GM21529 (cell line): Measurements from ENCODE around the gene TSSK2.

Experiments used
- ATAC-seq: cut with Tn5 transposase; IDR thresholded peaks from one replicate; pipeline ENCODE4 v1.9.1; 2021; ENCODE audit not compliant: unreplicated experiment

The TSSK2 gene

DNA sequence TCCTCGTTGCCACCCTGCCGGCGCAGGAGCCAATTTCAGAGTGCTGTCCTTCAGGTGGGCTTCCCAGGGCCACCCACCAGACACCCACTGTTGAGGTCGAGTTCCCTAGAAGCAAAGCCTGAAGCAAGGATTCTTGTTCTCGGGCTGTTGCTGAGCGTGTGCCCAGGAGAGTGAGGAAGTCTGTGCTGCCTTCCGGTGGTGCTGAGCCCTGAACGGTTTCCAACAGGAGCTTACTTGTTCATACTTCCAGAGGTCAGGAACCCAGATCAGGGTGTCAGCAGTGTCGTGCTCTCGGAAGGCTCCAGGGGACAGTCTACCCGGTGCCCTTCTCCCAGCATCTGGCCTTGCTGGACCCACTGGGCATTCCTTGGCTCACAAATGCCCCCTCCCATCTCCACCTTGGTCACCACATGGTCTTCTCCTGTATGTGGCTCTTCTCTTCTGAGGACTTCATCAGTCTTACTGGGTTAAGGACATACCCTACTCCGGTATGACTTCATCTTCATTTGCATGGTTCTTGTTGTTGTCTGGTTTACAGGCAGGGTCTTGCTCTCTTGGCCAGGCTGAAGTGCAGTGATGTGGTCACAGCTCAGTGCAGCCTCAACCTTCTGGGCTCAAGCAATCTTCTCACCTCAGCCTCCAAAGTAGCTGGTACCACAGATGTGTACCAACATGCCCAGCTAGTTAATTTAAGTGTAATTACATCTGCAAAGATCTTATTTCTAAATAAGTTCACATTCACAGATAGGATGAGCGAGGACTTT, 36.2 kb downstream of the TSSK2 start:
- ATAC-seq: no peak

DNA sequence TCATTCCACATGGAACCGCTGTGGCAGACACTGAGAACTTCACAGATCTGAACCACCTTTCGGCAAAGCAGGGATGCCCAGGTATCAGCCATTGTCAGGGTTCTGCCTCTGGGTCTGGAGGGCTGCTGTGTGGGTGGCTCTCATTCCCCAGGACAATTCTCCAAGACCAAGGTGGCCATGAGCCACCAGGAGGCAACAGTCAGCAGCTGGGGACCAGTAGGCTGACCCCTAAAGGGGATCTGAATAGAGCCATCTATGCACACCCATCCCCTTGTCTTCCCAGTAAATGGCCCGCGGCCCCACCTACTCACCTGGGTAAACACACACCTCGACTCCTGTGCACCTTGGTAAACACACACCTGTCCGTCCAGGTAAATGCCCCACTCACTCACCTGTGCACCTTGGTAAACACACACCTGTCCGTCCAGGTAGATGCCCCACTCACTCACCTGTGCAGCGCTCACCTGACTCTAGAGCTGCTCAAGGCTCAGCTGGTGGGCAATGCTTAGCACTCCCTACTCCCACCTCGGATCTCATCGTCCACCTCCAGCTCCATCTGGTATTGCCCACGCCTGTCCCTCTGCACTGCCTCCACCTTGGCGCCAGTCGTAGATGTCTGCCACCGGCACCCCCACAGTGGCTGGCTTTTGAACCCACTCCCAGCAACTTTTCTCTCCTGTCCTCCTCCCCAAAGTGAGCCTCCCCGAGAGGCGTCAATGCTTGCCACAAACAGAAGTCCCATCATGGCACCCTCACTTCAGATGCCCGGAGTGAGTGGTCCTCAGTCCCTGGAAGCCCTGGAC, 37.2 kb downstream of the TSSK2 start:
- no peak for ATAC-seq

DNA sequence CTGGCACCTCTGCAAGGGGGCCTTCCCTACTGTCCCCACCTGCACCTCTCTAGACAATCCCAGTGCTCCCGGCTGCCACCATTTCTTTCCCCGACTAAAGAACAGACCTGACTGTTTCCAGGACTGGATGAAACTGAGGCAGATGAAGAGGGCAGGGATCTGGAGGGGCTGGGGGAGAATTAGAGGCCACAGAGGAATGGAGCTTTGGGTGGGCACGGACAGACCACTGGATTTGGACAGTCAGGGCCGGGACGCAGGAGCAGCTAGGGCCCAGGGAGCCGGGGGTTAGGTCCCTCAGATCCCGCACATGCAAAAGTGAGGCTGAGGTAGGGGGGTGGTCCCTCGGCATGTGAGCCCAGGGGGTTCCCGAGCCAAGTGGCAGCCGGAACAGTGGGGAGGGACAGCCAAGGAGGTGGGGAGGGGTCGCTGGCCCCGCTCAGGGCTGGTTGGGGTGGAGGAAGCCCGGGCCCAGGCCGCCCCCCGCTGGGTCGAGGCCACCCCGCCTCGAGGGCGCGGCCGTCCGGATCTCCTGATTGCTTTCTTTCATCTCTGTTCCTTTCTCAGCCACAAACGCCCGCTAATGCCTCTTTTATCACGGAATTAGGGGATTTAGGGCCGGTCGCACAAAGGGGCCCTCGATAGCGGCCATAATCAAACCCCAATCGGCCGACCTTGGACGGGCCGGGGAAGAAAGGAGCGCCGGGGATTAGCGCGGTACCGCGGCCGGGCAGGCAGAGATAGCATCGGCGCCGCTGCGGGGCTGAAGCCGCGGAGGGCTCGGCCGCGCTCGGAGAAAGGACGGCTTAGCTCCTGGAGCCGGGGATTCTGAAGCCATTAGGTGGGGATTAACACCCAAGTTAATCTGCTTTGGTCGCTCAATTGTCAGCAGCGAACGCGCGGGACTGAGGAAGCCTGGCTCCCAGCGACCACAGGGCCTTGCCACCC, 38.2 kb downstream of the TSSK2 start:
- ATAC-seq: no peak

DNA sequence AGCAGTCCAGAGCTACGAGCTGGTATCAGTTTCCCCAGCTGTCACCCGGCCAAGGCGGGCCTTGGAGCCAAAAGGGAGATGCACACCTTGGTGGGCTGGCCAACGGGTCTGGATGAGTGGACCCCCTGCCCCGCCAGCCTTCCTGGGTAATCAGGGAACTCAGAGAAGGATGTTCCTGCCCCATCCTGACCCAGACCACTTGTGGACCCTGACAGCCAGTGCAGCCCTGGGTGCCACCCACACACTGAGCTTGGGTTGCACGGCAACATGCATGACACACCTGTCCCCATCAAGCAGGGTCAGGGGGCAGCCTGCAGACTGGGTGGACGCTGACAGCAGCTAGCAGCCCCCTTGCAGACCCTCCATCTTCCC, 38.8 kb downstream of the TSSK2 start:
- no peak for ATAC-seq

DNA sequence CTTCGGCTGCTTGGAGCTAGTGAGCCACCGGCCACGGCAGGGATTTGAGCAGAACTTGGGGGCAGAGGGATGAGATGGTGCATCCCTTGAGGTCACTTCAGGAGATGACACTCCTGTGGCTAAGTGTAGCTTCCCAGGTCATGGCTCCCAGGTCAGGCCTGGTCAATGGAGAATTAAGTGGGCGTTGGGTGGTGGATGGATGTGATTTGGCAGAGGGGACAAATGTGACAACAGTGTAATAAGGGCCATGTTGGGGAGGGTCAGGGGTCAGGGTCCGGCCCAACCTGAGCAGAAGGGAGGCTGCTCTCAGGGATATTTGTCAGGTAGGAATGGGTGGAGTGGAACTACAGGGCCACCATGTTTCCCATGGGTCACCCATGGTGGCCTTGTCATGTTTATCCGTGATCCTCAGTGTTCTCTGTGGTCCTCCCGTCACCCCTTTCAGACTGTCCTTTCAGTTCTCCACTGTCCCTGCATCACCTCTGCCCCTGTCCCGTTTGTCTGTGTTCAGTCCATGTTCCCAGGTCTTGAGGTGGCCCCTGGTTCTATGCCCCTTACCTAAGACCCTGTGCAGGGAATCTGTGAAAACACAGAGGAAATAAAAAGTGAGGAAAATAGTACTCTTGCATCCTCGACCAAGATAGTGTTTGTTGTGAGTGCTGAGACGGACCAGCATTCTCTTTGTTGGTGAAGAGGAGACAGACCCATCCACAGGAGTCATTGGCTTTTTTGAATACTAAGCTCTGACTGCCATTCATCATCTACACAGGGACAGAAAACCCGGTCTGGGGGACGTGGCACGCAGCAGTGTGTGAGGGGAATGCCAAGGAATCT, 41.3 kb downstream of the TSSK2 start:
- ATAC-seq: no peak

DNA sequence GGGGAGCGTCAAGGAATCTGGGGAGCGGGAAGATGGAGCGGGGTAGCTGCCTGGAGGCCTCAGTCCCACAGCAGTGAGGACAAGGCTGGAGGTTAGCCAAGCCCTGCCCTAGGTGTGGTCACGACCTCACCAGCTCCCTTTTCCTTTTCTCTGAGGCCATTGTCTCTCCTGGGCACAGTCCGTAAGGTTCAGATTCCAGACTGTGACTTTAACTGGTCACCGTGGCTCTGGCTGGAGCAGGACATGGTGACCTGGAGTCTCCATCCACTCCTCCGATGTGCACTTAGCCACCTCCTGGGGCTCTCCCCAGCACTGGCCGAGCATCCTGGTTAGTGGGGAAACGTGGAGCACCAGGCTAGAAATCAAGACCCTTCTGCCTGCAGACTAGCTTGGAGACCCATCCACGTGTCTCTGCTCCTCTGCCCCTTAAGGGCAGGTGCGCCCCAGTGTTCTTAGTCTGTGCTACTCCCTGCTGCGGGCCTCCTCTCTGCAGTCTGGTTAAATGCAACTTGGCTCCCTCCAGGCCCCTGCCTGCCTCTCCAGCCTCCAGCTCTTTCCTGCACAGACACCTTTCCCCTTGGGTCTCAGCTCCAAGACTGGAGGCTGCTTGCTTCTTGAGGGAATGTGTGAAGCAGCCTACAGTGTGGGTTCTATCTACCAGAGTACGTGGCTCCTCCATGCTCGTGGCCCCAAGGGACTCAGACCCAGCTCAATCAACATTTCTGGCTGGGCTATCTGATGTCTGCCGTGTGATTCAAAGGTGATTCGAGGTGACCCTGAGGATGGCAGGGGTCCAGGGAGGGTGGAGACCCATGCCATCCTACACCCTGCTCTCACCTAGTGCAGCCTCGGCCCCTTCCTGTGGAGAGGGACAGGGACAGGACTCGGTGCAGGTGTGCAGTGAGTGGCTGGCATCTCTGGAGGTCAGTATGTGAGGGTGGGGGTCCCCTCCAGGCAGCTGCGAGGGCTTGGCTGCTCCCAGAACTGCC, 42.2 kb downstream of the TSSK2 start:
- ATAC-seq: no peak

DNA sequence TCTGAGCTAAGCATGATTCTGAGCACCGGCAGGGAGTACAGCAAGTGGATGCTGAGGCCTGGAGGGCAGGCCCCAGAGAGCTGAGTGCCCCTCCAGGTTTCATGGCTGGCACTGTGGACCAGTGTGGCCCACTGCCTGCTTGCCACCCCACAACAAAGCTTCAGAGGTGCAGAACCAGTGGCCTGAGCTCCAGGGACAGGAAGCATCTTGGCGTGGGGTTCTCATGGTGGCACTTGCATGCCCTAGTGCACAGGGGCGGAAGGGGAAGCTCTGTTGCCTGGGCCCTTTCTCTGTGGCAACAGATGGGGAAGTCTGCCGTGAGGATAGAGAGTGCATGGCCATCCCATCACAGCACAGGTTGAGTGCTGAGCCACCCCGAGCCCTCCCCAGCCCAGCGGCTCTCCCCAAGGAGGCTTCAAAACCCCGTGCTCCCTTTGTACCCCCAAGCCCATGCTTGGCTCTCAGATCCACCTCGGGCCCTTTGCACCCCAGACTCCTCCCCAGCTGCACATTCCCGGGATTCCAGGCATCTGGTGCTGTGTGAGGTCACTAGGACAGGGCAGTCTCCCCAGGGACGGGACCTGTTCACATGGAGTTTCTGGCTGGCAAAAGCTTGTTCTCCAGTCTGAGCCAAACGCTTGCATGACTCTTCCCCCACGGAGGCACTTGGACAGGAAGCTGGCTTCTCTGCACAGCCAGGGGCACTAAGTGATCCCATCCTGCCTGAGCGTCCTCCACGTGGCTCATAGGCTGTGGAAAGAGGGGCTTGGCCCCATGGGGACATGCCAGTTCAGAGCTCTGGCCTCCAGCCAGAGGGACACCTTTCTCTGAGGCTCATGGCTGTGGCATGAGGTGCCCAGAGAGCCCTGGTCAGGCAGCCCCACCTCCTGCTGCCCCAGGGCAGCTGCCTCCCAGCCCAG, 43.3 kb downstream of the TSSK2 start:
- no peak for ATAC-seq

DNA sequence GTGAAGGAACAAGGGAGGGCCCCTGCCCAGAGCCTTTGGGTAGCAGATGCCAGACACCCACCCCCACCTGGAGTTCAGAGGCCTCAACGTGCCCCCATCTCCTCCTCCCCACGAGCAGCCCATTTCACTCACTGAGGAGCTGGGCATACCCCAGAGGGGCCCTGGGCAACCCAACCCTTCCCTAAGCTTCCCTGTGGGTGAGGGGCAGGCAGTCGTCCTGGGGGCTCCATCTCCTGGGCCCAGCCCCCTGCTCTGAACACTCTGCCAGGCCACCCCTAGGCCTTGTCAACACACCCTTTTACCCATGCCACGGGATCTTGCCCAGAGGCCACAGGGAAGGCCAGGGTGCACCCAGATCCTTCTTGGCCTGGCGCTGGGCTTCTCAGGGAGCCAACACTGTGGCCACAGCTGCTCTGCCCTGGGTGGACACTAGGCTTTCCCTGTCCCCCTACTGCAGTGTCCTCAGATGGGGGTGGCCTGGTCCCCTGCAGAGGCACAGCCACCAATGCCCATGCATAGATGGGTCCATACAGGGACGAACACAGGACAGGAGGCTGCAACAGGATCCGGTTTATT, 44.0 kb downstream of the TSSK2 start:
- ATAC-seq: no peak

DNA sequence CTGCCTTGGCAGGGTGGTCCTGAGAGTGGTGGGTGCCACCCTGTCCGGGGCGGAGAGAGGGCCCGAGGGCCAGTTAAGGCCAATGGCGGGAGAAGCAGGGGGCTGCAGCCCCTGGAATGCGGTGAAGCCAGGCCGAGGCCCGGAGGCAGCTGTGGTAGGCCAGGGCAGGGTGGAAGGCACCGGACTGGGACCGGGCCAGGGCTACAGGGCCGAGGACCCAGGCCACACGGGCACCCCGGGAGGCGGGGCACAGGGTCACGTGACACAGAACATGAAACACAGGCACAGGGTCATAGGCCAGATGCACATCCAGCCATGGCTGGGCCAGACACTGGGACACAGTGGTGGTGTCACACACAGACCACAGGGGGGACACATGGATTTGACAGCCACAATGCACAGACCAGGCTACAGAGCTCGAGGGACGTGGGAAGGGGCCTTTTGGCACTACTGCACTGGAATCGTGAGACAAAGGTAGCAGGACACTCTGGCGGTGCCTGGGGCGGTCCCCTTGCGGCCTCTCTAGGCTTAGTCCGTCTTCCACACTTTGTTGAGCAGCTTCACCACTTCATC, 44.6 kb downstream of the TSSK2 start:
- ATAC-seq: no peak

DNA sequence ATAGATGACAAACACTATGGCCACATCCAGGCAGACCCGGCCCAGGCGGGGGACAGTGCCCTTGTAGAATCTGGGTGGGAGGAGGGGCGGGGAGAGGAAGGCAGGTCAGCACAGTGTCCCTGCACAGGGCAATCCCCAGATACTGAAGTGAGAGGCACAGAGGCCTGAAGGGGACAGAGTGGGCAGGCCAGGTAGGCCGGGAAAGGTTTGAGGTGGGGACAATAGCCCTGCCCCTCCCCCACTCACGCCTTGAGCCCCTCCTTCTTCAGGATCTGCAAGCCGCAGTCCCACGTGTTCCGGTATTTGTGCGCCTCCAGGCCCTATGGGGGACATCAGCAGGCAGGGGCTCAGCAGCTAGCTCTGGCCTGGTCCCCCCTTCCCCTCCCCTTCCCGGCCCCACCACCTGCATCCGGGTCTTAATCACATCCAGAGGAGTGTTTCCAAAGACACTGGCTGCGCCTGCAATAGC, 45.1 kb downstream of the TSSK2 start:
- ATAC-seq: no peak

DNA sequence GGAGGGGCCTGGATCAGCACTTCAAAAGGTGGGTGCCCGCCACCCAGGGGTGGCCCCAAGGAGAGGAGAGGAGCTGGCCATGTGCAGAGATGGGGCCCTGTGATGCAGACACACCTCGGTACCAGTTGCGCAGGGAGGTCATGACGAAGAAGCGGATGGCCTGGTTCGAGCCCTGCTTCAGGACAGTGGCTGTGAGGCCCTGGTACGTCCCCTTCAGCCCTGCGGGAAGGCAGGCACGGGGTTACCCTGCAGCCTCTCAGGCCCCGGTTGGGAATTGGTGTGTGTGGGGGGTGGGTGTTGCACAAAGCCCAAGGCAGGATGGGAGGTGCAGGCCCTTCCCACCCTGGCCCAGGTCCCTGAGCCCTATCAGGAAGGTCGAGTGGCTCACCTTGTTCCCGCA, 45.6 kb downstream of the TSSK2 start:
- ATAC-seq: no peak

DNA sequence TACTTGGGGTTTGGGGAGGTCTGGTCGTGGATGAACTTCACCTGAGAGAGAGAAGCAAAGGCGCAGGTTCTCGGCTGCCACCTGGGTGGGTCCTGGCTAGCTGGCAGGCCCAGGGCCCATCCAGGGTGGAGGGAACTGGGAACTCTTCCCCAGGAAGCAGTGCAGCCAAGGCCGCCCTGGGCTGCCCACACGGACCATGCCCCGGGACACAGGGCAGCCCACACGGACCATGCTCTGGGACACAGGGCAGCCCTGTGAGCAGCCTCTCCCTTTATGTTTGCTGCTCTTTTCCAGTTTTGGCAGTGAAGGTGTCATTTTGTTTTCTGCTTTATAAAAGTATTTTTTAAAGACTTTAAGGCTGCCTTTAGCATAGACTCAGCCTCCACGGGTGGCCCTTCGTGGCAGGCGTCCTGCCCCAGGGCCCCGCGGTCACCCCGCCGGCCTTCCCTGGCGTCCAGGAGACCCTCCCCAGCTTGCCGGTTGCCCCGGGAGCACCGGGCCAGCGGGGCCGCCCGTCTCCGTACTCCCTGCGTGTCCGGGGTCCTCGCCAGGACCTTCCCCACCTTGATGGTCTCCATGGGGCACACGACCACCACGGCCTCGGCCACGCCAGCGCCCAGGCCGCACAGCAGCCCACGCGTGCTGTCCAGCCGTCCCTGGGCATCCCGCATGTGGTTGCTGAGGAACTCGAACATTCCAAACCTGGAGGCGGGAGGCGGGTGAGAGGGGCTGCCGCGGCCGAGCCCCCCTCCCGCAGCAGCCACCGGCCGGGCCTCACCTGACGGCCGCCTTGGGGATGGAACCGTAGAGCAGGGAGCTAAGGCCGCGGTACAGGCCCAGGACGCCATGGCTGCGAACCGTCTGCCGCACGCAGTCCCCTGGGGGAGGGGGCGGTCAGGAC, 46.3 kb downstream of the TSSK2 start:
- no peak for ATAC-seq

DNA sequence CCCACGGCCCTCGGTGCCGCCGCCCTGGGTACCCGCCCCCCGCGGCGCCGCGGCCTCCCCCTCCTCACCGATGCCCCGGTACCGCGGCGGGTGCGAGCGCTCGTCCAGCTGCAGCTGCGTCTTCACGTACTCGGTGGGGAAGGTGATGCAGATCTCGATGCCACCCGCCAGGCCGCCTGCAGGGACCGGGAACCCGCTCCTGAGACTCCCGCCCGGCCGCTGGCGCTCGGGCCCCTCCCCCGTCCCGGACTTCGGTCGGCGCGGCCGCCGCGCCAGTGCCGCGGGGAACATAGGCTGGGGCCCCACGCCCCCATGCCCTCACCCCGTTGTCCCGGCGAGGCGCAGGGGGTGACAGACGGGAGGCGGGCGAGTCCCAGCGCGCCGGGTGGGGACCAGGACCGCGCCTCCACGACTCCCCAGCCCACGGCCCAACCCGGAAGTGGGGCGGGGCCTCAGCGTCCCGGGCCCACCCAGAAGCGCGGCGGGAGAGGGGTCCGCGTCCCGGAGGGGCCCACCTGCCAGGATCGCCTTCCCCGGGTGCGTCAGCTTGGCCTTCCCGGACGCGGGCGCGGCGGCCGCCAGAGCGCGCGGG, 47.1 kb downstream of the TSSK2 start:
- peak; percentile 25 for ATAC-seq

DNA sequence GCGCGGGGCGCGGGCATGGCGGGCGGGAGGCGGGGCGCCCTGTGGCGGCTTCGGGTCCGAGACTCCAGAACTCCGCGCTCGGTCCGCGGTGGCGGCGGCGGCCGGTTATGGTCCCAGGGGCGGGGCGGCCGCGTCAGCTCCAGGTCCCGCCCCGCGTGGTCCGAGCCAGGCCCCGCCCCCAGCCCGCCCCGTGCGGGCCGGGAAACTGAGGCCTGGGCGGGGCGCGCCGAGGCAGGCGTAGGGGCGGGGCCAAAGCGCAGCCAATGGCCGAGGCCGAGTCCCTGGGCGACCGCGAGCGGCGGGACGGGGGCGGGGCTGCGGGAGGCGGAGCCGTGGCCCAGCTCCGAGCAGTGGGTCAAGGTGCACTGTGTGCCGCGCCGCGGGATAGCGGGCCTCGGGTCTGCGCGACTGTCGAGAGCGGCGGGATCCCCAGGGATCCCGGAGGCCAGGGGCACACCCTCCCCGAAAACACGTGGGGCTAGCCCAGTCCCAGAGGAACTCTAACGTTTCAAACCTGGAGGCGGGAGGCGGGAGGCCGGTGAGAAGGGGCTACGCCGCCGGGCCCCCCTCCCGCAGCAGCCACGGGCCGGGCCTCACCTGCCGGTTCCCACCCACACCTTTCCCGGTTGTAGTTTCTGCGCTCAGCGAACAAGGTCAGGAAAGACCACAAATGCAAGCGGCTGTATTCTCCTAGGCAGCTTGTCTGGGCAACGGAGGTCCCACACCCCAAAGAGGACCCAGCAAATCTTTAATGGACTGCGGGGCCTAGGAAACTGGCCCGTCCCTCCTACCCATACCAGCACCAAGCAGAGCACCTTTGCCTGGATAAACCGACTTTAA, 47.8 kb downstream of the TSSK2 start, which contains the start of gene SLC25A1:
Gene SLC25A1, minus strand, starts transcription at position 80 of the 840 bp plus-strand sequence. Its CDS starts 63 bp downstream, at position 17.
- ATAC-seq: peak; percentile 58

DNA sequence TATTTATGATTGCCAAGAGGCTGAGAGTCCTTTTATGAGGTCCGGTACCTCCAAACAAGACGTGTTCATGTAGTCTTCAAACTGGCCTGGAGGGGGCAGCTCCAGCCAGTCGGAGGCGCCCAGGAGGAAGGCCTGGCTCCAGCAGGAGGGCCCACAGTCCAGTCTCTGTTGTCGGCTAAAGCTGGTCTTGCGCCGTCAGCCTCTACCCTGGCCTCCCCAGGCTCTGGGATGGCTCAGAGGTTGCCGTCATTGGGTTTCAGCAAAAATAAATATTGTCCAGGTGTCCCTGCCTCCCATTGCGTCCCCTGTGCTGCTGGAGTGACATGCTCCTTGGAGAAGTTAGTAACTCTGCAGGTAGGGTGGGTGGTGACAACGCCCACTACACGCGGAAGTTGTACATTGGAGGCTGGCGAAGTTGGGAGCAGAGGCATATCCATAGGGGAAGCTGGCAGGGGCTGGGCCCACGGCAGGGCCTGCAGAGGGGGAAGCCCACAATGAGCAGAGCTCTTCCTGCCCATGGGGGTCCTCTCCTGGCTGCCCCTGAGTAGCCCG, 48.5 kb downstream of the TSSK2 start:
- ATAC-seq: peak; percentile 48
